ENCODE results near the gene TBX4.
"Not testable (repeated sequence)": the region's sequence is repeated elsewhere in the genome, so short reads cannot be mapped to it uniquely, and the experiment has no call there.

- TF ChIP-seq POLR2AphosphoS5 (IDR thresholded peaks at IDR 0.05; ENCODE audit: low read depth, low read length); POLR2A (IDR thresholded peaks at IDR 0.05; ENCODE audit: low read depth, low read length); TAF1 (IDR thresholded peaks at IDR 0.05; ENCODE audit: borderline replicate concordance, low read depth, low read length): not testable (repeated sequence)
Measured at GRCh38 chr17:61449140-61449539, 3.1 kb upstream of the TBX4 start.
